Activated CD4-positive, alpha-beta T cell treated with anti-CD3 and anti-CD28 coated beads for 36 hours (primary cell): ENCODE data around the gene HIP1. TPM values are rescaled to one million over a fixed set of nuclear protein-coding genes. Genes with fewer than 3 reads are reported as not detected.
"Not testable (repeated sequence)": the region's sequence is repeated elsewhere in the genome, so short reads cannot be mapped to it uniquely, and the experiment has no call there.

Experiments
- ATAC-seq: fragments of 200-7000 bp; cut with Tn5 transposase; one replicate; pipeline ENCODE4 v1.10.0; 2021; ENCODE audit warnings: mild to moderate bottlenecking, moderate library complexity
- CTCF ChIA-PET: fragments of 350-600 bp; sonication (Branson Sonifier 250); formaldehyde crosslinking; loops from one replicate; lab custom pipeline; 2021; ENCODE audit warnings: antibody characterized with exemption; lab: Charles Lee
- POLR2A ChIA-PET: fragments of 350-600 bp; sonication (Branson Sonifier 250); formaldehyde crosslinking; loops from one replicate; lab custom pipeline; 2021; ENCODE audit warnings: antibody characterized with exemption, inconsistent platforms; lab: Charles Lee
- DNase-seq: peaks from one replicate; pipeline ENCODE4 v3.0.0-alpha.2; 2020
- H3K27ac Mint-ChIP-seq: one replicate; pipeline ENCODE4 v1.8.0; 2021; ENCODE audit warnings: mixed read lengths
- H3K27me3 Mint-ChIP-seq: one replicate; pipeline ENCODE4 v1.8.0; 2021; ENCODE audit warnings: mixed read lengths
- H3K36me3 Mint-ChIP-seq: one replicate; pipeline ENCODE4 v1.8.0; 2021; ENCODE audit warnings: low read depth, mixed read lengths
- H3K4me1 Mint-ChIP-seq: one replicate; pipeline ENCODE4 v1.8.0; 2021; ENCODE audit warnings: mixed read lengths
- H3K4me3 Mint-ChIP-seq: one replicate; pipeline ENCODE4 v1.8.0; 2021; ENCODE audit warnings: mild to moderate bottlenecking, moderate library complexity, mixed read lengths
- H3K9me3 Mint-ChIP-seq: one replicate; pipeline ENCODE4 v1.8.0; 2021; ENCODE audit warnings: low read depth, mixed read lengths
- intact Hi-C, 2 experiments: fragments of 100-400 bp; cut with DNase I in 1 of 2; cut with micrococcal nuclease in 1 of 2; formaldehyde crosslinking; loops; one replicate each; pipeline versions ENCODE4 v1.14.2 to v1.15.1; 2022 to 2024; cut with DNase I, micrococcal nuclease
- total RNA-seq, 2 experiments: library from RNA; stranded (reverse); gene quantifications; one replicate each; pipeline ENCODE4 v1.2.3, GENCODE V29; 2021

HIP1 gene
- total RNA-seq, 2 experiments from 2014 or later, result 4.1 to 5.0 TPM

DNA sequence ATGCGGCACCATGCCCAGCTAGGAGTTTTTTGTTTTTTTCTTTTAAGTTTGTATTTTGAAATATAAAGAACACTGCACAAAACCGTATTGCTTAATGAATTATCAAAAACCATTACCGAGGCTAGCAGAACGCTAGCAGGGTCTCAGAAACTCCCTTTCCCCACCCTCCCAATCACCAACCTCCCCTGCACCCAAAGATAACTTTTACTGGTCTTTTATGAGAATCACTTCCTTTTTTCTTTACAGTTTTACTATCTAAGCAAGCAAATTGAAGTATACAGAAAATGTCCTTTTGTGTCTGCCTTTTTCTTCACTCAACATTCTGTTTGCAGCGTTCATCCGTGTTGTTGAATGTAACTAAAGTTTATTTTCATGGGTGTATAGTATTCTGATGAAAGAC, 13.4 kb downstream of the HIP1 start:
- DNase-seq (no peak), ATAC-seq (no peak)
- Mint-ChIP-seq H3K27me3 (no peaks in the 10 kb centered on the region), H3K27ac (no peak overlapping the region), H3K9me3 (no peaks in the 10 kb centered on the region), H3K4me3 (no peak overlapping the region), H3K36me3 (no peaks in the 10 kb centered on the region), H3K4me1 (peaks cover 18% of the 10 kb centered on the region)
- ChIA-PET POLR2A (no interaction called here), CTCF (interaction anchor here (0.6 kb wide), 1 partner anchor 30 kb away, joined by 3 read pairs; no protein-coding TSS in a partner anchor)
- intact Hi-C loops, result no loop called here

DNA sequence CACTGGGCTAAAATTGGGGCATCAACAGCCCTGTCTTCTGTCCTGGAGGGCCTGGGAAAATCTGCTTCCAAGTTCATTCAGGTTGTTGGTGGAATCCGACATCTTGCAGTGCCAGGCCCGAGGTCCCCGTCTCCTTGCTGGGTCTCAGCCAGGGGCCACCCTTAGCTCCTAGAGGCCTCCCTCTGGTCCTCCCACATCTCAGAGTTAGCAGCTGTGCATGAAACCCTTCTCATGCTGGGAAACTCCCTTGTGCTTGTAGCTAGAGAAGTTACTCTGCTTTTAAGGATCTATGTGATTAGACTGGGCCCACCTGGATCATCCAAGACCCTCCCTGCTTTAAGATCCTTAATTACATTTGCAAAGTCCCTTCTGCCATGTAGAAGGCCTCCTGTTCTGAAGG, 15.3 kb downstream of the HIP1 start:
- Mint-ChIP-seq H3K27ac (no peak overlapping the region), H3K4me3 (no peak overlapping the region), H3K36me3 (no peaks in the 10 kb centered on the region), H3K27me3 (no peaks in the 10 kb centered on the region), H3K4me1 (peaks cover 8% of the 10 kb centered on the region), H3K9me3 (no peaks in the 10 kb centered on the region)
- ChIA-PET CTCF (interaction anchor here (0.6 to 0.7 kb wide), 2 partner anchors 10 to 234 kb away, joined by 3 read pairs; no protein-coding TSS in a partner anchor), POLR2A (no interaction called here)
- DNase-seq (no peak), ATAC-seq (no peak)
- intact Hi-C loops, result no loop called here

DNA sequence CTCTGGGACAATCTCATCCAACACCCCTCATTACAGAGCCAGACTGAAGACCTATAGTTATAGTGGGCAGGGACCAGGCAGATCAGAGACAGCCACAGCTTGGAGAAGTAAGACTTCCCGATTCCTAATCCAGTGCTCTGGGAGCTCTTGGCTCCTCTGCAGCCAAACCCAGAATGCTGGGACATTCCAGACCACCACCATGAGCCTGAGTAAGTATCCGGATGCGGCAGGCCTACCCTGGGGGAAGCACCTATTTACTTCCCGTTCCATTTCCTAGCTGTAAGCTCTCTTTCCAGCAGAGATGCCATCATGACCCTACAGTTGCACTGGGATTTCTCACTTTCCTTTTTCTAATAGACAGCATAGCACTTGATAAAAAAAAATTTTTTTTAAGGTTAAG, 16.4 kb downstream of the HIP1 start:
- intact Hi-C loops, result no loop called here
- CTCF ChIA-PET, result no interaction called here
- Mint-ChIP-seq H3K9me3 (no peaks in the 10 kb centered on the region), H3K36me3 (no peaks in the 10 kb centered on the region), H3K4me1 (no peaks in the 10 kb centered on the region), H3K4me3 (no peak overlapping the region), H3K27me3 (no peaks in the 10 kb centered on the region), H3K27ac (no peak overlapping the region)
- ATAC-seq (no peak), DNase-seq (no peak)
- POLR2A ChIA-PET, result no interaction called here

DNA sequence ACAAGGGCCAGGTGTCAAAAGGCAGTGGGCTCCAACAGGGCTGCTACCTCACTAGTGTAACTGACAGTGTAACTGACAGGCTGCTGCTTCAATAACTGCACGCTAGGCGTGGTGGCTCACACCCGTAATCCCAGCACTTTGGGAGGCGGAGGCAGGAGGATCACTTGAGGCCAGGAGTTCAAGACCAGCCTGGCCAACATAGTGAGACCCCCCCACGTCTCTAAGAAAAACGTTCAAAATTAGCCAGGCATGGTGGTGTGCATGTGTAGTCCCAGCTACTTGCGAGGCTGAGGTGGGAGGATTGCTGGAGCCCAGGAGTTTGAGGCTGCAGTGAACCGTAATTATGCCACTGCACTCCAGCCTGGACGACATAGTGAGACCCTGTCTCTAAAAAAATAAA, 16.8 kb downstream of the HIP1 start:
- POLR2A ChIA-PET, result interaction anchor here (0.6 kb wide), 1 partner anchor 9 kb away, joined by 5 read pairs; no protein-coding TSS in a partner anchor
- CTCF ChIA-PET, H3K27ac Mint-ChIP-seq, intact Hi-C loops, H3K9me3 Mint-ChIP-seq, H3K4me1 Mint-ChIP-seq, ATAC-seq, H3K36me3 Mint-ChIP-seq, H3K27me3 Mint-ChIP-seq, H3K4me3 Mint-ChIP-seq, DNase-seq: not testable (repeated sequence)

DNA sequence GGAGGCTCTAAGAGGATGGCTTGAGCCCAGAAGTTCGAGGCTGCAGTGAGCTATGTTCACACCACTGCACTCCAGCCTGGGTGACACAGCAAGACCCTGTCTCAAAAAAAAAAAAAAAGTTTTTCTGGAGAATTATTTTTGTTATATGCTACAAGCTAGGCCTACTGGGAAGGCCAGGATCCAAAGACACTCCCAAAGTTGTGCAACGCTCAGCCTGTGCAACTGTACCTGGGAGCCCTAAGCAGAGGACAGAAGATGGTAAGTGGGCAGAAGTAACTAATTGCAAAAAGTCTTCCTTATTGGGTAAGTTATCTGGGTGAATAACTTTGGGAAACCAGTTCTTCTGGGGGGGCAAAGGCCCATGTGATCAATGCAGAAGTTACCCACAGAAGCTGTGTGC, 17.3 kb downstream of the HIP1 start:
- no peak overlapping the region for H3K27ac Mint-ChIP-seq
- H3K9me3 Mint-ChIP-seq, result no peaks in the 10 kb centered on the region
- DNase-seq (no peak), ATAC-seq (no peak)
- no peaks in the 10 kb centered on the region for H3K36me3 Mint-ChIP-seq
- no peaks in the 10 kb centered on the region for H3K4me1 Mint-ChIP-seq
- no peak overlapping the region for H3K4me3 Mint-ChIP-seq
- H3K27me3 Mint-ChIP-seq, result no peaks in the 10 kb centered on the region
- POLR2A ChIA-PET, result interaction anchor here (0.6 kb wide), 1 partner anchor 10 kb away, joined by 5 read pairs; no protein-coding TSS in a partner anchor
- intact Hi-C loops, result no loop called here
- CTCF ChIA-PET, result no interaction called here

DNA sequence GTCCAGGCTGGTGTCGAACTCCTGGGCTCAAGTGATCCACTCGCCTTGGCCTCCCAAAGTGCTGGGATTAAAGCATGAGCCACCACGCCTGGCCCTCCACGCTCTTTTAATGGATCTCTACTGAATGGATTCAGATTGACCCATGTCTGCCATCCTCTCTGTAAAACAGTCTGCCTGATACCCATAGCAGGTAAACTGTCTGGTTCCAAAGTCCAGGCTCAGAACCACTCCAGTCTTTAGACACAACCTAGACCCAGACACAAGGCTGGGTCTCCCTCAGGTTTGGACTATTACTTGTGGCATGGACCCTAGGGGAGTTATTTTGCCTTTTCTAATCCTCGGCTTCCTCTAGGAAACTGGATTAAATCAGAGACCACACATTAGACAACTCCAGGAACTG, 19.1 kb downstream of the HIP1 start:
- ATAC-seq (no peak), DNase-seq (no peak)
- CTCF ChIA-PET, result no interaction called here
- Mint-ChIP-seq H3K27me3 (no peaks in the 10 kb centered on the region), H3K4me3 (no peak overlapping the region), H3K4me1 (no peaks in the 10 kb centered on the region), H3K27ac (no peak overlapping the region), H3K36me3 (no peaks in the 10 kb centered on the region), H3K9me3 (no peaks in the 10 kb centered on the region)
- intact Hi-C loops, result no loop called here
- POLR2A ChIA-PET, result no interaction called here

DNA sequence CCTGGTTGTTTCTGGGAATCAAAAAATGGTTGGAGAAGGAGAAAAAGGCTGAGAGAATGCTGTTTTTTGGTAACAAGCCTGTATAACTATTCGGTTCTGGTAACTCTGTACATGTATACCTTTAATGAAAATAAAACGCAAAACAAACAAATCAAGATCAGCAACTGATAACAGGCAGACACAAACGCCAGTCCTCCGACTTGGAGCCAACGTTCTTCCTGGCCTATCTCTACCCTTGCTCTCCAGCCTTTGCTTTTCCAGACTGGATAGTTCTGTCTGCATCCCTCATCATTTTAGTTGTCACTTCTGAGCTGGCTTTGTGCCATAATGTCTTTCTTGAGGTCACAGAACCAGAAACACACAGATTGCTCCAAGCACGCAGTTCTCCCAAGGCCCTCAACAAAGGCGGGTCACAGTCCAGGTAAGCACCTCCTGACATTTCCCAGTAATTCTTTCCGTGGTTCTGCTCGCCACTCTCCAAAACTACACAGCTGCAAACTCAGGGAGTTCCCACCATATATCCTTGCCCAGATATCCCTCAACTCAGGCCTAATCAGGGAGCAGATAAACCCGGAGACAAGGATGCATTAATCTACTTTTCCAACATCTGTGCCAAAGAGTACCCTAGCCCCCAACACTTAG, 20.2 kb downstream of the HIP1 start:
- Mint-ChIP-seq H3K4me1 (no peaks in the 10 kb centered on the region), H3K27me3 (no peaks in the 10 kb centered on the region), H3K4me3 (no peak overlapping the region), H3K27ac (no peak overlapping the region), H3K9me3 (no peaks in the 10 kb centered on the region), H3K36me3 (no peaks in the 10 kb centered on the region)
- ATAC-seq (no peak), DNase-seq (no peak)
- ChIA-PET CTCF (interaction anchor here (1.0 kb wide), 1 partner anchor 44 kb away, joined by 3 read pairs; no protein-coding TSS in a partner anchor), POLR2A (no interaction called here)
- intact Hi-C loops, result no loop called here

DNA sequence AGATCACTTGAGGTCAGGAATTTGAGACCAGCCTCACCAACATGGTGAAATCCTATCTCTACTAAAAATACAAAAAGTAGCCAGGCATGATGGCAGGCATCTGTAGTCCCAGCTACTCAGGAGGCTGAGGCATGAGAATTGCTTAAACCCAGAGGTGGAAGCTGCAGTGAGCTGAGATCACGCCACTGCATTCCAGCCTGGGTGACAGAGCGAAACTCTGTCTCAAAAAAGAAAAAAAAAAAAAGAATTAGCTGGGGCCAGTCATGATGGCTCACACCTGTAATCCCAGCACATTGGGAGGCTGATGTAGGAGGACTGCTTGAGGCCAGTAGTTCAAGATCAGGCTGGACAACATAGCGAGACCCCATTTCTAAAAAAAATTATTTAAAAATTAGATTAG, 21.0 kb downstream of the HIP1 start:
- POLR2A ChIA-PET, H3K27ac Mint-ChIP-seq, H3K4me1 Mint-ChIP-seq, H3K4me3 Mint-ChIP-seq, H3K9me3 Mint-ChIP-seq, CTCF ChIA-PET, H3K36me3 Mint-ChIP-seq, ATAC-seq, DNase-seq, intact Hi-C loops, H3K27me3 Mint-ChIP-seq: not testable (repeated sequence)

DNA sequence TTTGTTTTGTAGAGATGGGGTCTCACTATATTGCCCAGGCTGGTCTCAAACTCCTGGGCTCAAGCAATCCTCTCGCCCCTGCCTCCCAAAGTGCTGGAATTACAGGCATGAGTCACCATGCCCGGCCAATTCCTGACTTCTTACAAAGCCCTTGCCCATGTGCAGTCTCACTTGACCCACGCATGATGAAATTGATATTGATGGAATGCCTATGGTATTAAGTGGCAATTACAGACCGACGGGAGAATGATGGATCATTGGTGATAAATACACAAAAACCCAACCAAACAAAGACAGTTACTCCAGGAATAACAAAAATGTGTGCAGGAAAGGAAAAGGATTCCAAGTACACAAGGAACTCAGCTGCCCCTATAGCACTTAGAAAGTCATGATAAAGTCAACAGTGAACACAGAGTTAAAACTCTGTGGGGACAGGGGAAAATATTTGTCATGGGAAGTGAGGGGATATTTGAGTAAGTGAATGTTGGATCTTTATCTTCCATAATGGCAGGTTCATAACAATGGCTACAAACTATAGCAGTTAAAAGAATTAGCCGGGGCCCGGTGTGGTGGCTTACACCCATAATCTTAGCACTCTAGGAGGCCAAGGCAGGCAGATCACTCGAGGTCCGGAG, 21.6 kb downstream of the HIP1 start:
- H3K27ac Mint-ChIP-seq, result no peak overlapping the region
- intact Hi-C loops, result no loop called here
- no peaks in the 10 kb centered on the region for H3K9me3 Mint-ChIP-seq
- H3K27me3 Mint-ChIP-seq, result peaks cover 5% of the 10 kb centered on the region
- ATAC-seq, result no peak
- ChIA-PET POLR2A (no interaction called here), CTCF (no interaction called here)
- DNase-seq, result no peak
- no peak overlapping the region for H3K4me3 Mint-ChIP-seq
- no peaks in the 10 kb centered on the region for H3K36me3 Mint-ChIP-seq
- peaks cover 3% of the 10 kb centered on the region for H3K4me1 Mint-ChIP-seq

DNA sequence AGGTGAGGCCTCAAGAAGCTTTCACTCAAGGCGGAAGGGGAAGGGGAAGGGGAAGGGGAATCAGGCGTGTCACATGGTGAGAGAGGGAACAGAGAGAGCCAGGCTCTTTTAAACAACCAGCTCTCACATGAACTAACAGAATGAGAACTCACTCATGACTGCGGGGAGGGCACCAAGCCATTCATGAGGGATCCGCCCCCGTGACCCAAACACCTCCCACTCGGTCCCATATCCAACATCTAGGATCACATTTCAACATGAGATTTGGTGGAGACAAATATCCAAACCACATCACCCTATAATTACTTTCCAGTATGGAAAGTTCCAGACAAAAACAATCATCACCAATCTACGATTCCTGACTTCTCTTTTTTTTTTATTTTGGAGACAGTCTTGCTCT, 22.9 kb downstream of the HIP1 start:
- Mint-ChIP-seq H3K27ac (no peak overlapping the region), H3K36me3 (peaks cover 2% of the 10 kb centered on the region), H3K27me3 (peaks cover 5% of the 10 kb centered on the region), H3K4me1 (peaks cover 5% of the 10 kb centered on the region), H3K4me3 (no peak overlapping the region), H3K9me3 (peaks cover 4% of the 10 kb centered on the region)
- intact Hi-C loops, result no loop called here
- no peak for DNase-seq
- ChIA-PET POLR2A (no interaction called here), CTCF (no interaction called here)
- no peak for ATAC-seq

DNA sequence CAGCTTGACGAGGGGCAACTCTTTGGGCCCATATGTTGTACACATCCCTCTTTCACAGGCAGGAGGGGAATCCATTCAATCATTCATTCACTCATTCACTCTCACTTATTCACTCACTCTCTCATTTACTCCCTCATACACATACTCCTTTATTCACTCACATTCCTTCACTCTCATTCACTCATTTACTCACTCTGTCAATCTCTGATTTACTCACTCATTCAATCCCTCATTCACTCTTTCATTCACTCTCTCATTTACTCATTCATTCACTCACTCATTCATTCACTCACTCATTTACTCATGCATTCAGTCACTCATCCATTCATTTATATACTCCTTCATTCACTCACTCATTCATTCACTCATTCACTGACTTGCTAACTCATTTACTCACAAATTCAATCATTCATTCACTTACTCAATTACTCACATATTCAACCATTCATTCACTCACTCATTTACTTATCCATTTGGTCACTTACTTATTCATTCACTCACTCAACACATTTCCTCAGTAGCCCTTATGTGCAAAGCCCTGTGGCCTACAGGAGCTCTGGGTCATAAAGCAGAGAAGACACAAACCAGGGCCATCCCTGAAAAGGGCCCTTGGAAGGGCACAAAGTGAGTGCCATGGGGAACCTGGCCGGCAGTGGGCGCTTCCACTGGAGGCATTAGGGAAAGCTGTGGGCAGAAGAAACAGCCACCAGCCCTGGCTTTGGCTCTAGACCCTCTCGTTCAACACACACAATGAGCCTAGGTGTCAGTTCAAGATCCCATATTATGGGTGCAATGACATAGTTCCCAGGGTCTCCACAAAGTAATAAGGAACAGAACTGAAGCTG, 26.0 kb downstream of the HIP1 start:
- POLR2A ChIA-PET, result no interaction called here
- H3K36me3 Mint-ChIP-seq, result peaks cover 6% of the 10 kb centered on the region

More for the DNA sequence above, 26.0 kb downstream of the HIP1 start:
- intact Hi-C loops, result no loop called here
- peaks cover 5% of the 10 kb centered on the region for H3K27me3 Mint-ChIP-seq
- H3K4me3 Mint-ChIP-seq, result no peak overlapping the region
- DNase-seq (no peak), ATAC-seq (peak; percentile 30)
- no peak overlapping the region for H3K27ac Mint-ChIP-seq
- CTCF ChIA-PET, result no interaction called here
- H3K9me3 Mint-ChIP-seq, result peaks cover 17% of the 10 kb centered on the region
- peaks cover 5% of the 10 kb centered on the region for H3K4me1 Mint-ChIP-seq
